GM19239 (cell line): Measurements from ENCODE around the gene MIF.
"Not testable (repeated sequence)": the region's sequence is repeated elsewhere in the genome, so short reads cannot be mapped to it uniquely, and the experiment has no call there.

Experiments used
- DNase-seq: peaks from one replicate; pipeline ENCODE4 v3.0.0; 2011; ENCODE audit warnings: low spot score; ENCODE audit not compliant: insufficient read length
- FAIRE-seq: peaks from 2 replicates; lab custom pipeline; 2011; peaks lifted over from hg19 to GRCh38; lab: Jason Lieb, UNC

The MIF gene

GRCh38 chr22:23899042-23899745, 5.0 kb downstream of the MIF start:
- DNase-seq (no peak), FAIRE-seq (no peak)

- not testable (repeated sequence) for DNase-seq, FAIRE-seq
These were observed 6.0 kb downstream of the MIF start for GRCh38 chr22:23900227-23900626.

- no peak for DNase-seq
- no peak for FAIRE-seq
These were observed 7.4 kb downstream of the MIF start for GRCh38 chr22:23901600-23901999.

GRCh38 chr22:23903328-23903971, 9.3 kb downstream of the MIF start:
- no peak for FAIRE-seq
- no peak for DNase-seq

GRCh38 chr22:23904573-23905254, 10.5 kb downstream of the MIF start:
- FAIRE-seq (no peak), DNase-seq (no peak)

GRCh38 chr22:23906641-23907040, 12.5 kb downstream of the MIF start:
- no peak for FAIRE-seq
- DNase-seq = no peak

GRCh38 chr22:23907423-23907822, 13.2 kb downstream of the MIF start:
- not testable (repeated sequence) for DNase-seq, FAIRE-seq

- DNase-seq (no peak), FAIRE-seq (no peak)
These were observed 14.5 kb downstream of the MIF start for GRCh38 chr22:23908587-23909205.

- no peak for DNase-seq
- no peak for FAIRE-seq
These were observed 15.2 kb downstream of the MIF start for GRCh38 chr22:23909296-23909898.

GRCh38 chr22:23910496-23911190, 16.5 kb downstream of the MIF start:
- no peak for DNase-seq
- no peak for FAIRE-seq

GRCh38 chr22:23911318-23911980, 17.3 kb downstream of the MIF start:
- FAIRE-seq (no peak), DNase-seq (no peak)

GRCh38 chr22:23912293-23912903, 18.2 kb downstream of the MIF start:
- FAIRE-seq = no peak

GRCh38 chr22:23913306-23913660, 19.1 kb downstream of the MIF start:
- DNase-seq = peak; percentile 39
- FAIRE-seq = no peak

More at GRCh38 chr22:23912293-23912903, 18.2 kb downstream of the MIF start:
- DNase-seq = no peak

- DNase-seq = peak; percentile 96
- FAIRE-seq = peak; percentile 99
These were observed 19.6 kb downstream of the MIF start for GRCh38 chr22:23913661-23914353.

- DNase-seq = no peak
- FAIRE-seq = no peak
These were observed 21.1 kb downstream of the MIF start for GRCh38 chr22:23915290-23915689.

GRCh38 chr22:23920267-23920611, 26.1 kb downstream of the MIF start:
- not testable (repeated sequence) for FAIRE-seq, DNase-seq

- FAIRE-seq, DNase-seq: not testable (repeated sequence)
These were observed 27.5 kb downstream of the MIF start for GRCh38 chr22:23921586-23922201.

- FAIRE-seq = no peak
These were observed 28.7 kb downstream of the MIF start for GRCh38 chr22:23922921-23923320.

More at GRCh38 chr22:23922921-23923320, 28.7 kb downstream of the MIF start:
- no peak for DNase-seq
